ENCODE measurements around the gene ATRN.

Gene ATRN

GRCh38 chr20:3559231-3559630 is 88.4 kb downstream of the ATRN start:
- TF ChIP-seq CTCF (IDR thresholded peaks at IDR 0.05; ENCODE audit: control extremely low read depth, extremely low read depth, low read depth, missing control alignments): no peak
- ChIA-PET POLR2A (no interaction called here), CTCF (interaction anchor here (1.1 kb wide), 1 partner anchor 12 kb away, joined by 4 read pairs; no protein-coding TSS in a partner anchor)
- DNase-seq (ENCODE audit: extremely low spot score): no peak

GRCh38 chr20:3559637-3560036 is 88.8 kb downstream of the ATRN start:
- POLR2A ChIA-PET: no interaction called here
- no peak for TF ChIP-seq CTCF (IDR thresholded peaks at IDR 0.05; ENCODE audit: control extremely low read depth, extremely low read depth, low read depth, missing control alignments)
- CTCF ChIA-PET: interaction anchor here (1.1 to 5.8 kb wide), 2 partner anchors 13 to 151 kb away, joined by 4 to 49 read pairs; no protein-coding TSS in a partner anchor
- no peak for DNase-seq (ENCODE audit: extremely low spot score)

- no peak for TF ChIP-seq CTCF (IDR thresholded peaks at IDR 0.05; ENCODE audit: control extremely low read depth, extremely low read depth, low read depth, missing control alignments)
These were observed 89.3 kb downstream of the ATRN start for GRCh38 chr20:3560162-3560561.

GRCh38 chr20:3560578-3560977 is 89.8 kb downstream of the ATRN start:
- no peak for TF ChIP-seq CTCF (IDR thresholded peaks at IDR 0.05; ENCODE audit: control extremely low read depth, extremely low read depth, low read depth, missing control alignments)
- no peak for DNase-seq (ENCODE audit: extremely low spot score)
- ChIA-PET CTCF (interaction anchor here (5.8 kb wide), 1 partner anchor 150 kb away, joined by 49 read pairs; no protein-coding TSS in a partner anchor), POLR2A (no interaction called here)

More at GRCh38 chr20:3560162-3560561, 89.3 kb downstream of the ATRN start:
- no peak for DNase-seq (ENCODE audit: extremely low spot score)
- CTCF ChIA-PET: interaction anchor here (5.8 kb wide), 1 partner anchor 150 kb away, joined by 49 read pairs; no protein-coding TSS in a partner anchor
- POLR2A ChIA-PET: no interaction called here

- DNase-seq (ENCODE audit: extremely low spot score): no peak
- POLR2A ChIA-PET: no interaction called here
- no peak for TF ChIP-seq CTCF (IDR thresholded peaks at IDR 0.05; ENCODE audit: control extremely low read depth, extremely low read depth, low read depth, missing control alignments)
- CTCF ChIA-PET: interaction anchor here (0.6 to 5.8 kb wide), 28 partner anchors 8 to 524 kb away, joined by 3 to 49 read pairs (median 3); partner anchors contain the start of genes AP5S1 and SIGLEC1
These were observed 92.3 kb downstream of the ATRN start for GRCh38 chr20:3563133-3563532.

- peak; percentile 67 for TF ChIP-seq CTCF (IDR thresholded peaks at IDR 0.05; ENCODE audit: control extremely low read depth, extremely low read depth, low read depth, missing control alignments)
- ChIA-PET POLR2A (no interaction called here), CTCF (interaction anchor here (0.5 to 5.8 kb wide), 30 partner anchors 8 to 524 kb away, joined by 3 to 49 read pairs (median 3); partner anchors contain the start of genes AP5S1, ATRN and SIGLEC1)
- peak; percentile 32 for DNase-seq (ENCODE audit: extremely low spot score)
These were observed 92.8 kb downstream of the ATRN start for GRCh38 chr20:3563548-3564177.
